Measurements from ENCODE around the gene ENTHD1. TPM values are rescaled to one million over a fixed set of nuclear protein-coding genes. Genes with fewer than 3 reads are reported as not detected.
"Not testable (repeated sequence)": the region's sequence is repeated elsewhere in the genome, so short reads cannot be mapped to it uniquely, and the experiment has no call there.

The ENTHD1 gene
- total RNA-seq, 1 donor from 2014 or later: not detected

DNA sequence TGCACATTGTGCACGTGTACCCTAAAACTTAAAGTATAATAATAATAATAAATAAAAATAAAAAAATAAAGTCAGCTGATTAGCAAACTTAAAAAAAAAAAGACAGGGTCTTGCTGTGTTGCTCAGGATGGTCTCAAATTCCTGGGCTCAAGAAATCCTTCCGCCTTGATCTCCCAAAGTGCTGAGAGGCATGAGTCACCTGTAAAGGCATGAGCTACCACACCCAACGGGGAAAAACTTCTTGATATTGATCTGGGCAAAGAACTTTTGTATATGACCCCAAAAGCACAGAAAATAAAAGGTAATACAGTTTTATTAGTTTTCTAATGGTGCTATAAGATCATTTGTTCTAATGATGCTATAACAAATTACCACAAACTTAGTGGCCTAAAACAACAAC lies 46.1 kb downstream of the ENTHD1 start:
- Histone ChIP-seq H2AFZ (replicated peaks) (no peak overlapping the region), H3K4me3 (no peak overlapping the region), H3K27me3 (peaks cover 30% of the 10 kb centered on the region), H3K9ac (no peak overlapping the region), H3K4me1 (no peaks in the 10 kb centered on the region), H4K20me1 (ENCODE audit: low read depth) (no peaks in the 10 kb centered on the region), H3K36me3 (no peaks in the 10 kb centered on the region), H3K4me2 (no peak overlapping the region), H3K9me3 (ENCODE audit: low read depth) (no peaks in the 10 kb centered on the region), H3F3A (ENCODE audit: low read depth) (no peaks in the 10 kb centered on the region), H3K27ac (no peak overlapping the region), H3K79me2 (ENCODE audit: low read depth) (no peaks in the 10 kb centered on the region)
- no peak for DNase-seq (ENCODE audit: low spot score)
- H3K4me1 Mint-ChIP-seq: no peaks in the 10 kb centered on the region
- TF ChIP-seq EZH2phosphoT487 (IDR thresholded peaks at IDR 0.05) (no peak), EZH2 (IDR thresholded peaks at IDR 0.05) (no peak), CTCF (IDR thresholded peaks at IDR 0.05) (no peak)
- H3K27me3 Mint-ChIP-seq (ENCODE audit: insufficient read depth, low read depth): no peaks in the 10 kb centered on the region
- no peak overlapping the region for H3K4me3 Mint-ChIP-seq
- no peaks in the 10 kb centered on the region for H3K9me3 Mint-ChIP-seq
- H3K27ac Mint-ChIP-seq: no peak overlapping the region
- no peaks in the 10 kb centered on the region for H3K36me3 Mint-ChIP-seq

GRCh38 chr22:39846539-39846938 lies 47.0 kb downstream of the ENTHD1 start:
- H3F3A ChIP-seq (ENCODE audit: low read depth); H2AFZ ChIP-seq (replicated peaks); H4K20me1 ChIP-seq (ENCODE audit: low read depth); H3K9me3 ChIP-seq (ENCODE audit: low read depth); H3K4me3 Mint-ChIP-seq; H3K4me1 Mint-ChIP-seq; H3K9me3 Mint-ChIP-seq; H3K27me3 Mint-ChIP-seq (ENCODE audit: insufficient read depth, low read depth); H3K36me3 Mint-ChIP-seq; DNase-seq (ENCODE audit: low spot score); H3K36me3 ChIP-seq; H3K4me1 ChIP-seq; H3K4me2 ChIP-seq; H3K4me3 ChIP-seq; H3K9ac ChIP-seq; H3K79me2 ChIP-seq (ENCODE audit: low read depth); H3K27ac Mint-ChIP-seq; H3K27ac ChIP-seq: not testable (repeated sequence)
- H3K27me3 ChIP-seq: peaks cover 25% of the 10 kb centered on the region

GRCh38 chr22:39845529-39845928 lies 48.0 kb downstream of the ENTHD1 start:
- Histone ChIP-seq H3K36me3 (no peaks in the 10 kb centered on the region), H3K4me2 (no peak overlapping the region), H4K20me1 (ENCODE audit: low read depth) (no peaks in the 10 kb centered on the region), H3K27ac (no peak overlapping the region), H3K9ac (no peak overlapping the region), H2AFZ (replicated peaks) (no peak overlapping the region), H3K9me3 (ENCODE audit: low read depth) (no peaks in the 10 kb centered on the region), H3K4me1 (no peaks in the 10 kb centered on the region), H3K79me2 (ENCODE audit: low read depth) (no peaks in the 10 kb centered on the region), H3K27me3 (peaks cover 16% of the 10 kb centered on the region), H3K4me3 (no peak overlapping the region), H3F3A (ENCODE audit: low read depth) (no peaks in the 10 kb centered on the region)
- Mint-ChIP-seq H3K27me3 (ENCODE audit: insufficient read depth, low read depth) (no peaks in the 10 kb centered on the region), H3K4me3 (no peak overlapping the region), H3K4me1 (no peaks in the 10 kb centered on the region), H3K36me3 (no peaks in the 10 kb centered on the region), H3K27ac (no peak overlapping the region), H3K9me3 (no peaks in the 10 kb centered on the region)
- TF ChIP-seq EZH2phosphoT487 (IDR thresholded peaks at IDR 0.05) (no peak), EZH2 (IDR thresholded peaks at IDR 0.05) (no peak), CTCF (IDR thresholded peaks at IDR 0.05) (no peak)
- no peak for DNase-seq (ENCODE audit: low spot score)

DNA sequence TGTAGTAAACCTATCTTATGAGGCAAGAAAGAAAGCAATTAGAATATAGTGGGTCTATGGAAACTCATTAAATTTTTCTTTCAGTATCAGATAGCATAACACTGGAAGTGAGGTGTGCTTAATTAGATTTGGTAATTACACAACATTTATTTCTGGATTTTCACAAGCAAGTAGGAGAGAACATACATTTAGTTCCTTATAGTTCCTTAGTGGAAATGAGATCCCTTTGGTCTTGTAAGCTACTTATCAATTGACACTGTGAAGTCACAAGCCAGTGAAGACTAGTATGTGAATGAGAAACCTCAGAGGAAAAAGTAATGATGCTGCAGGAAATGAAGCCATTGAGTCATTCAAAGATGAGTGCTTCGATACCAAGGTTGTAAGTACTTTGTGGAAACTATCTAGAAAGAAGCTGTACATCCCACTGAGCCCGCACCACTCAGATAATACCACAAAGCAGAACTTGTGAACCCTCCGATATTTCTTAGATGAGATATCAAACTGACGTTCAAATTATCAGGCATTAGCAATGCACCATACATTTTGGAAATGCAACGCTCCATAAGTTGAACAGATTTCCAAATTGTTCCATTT lies 53.5 kb downstream of the ENTHD1 start:
- H3K9me3 ChIP-seq (ENCODE audit: low read depth): no peaks in the 10 kb centered on the region
- no peak for TF ChIP-seq EZH2phosphoT487 (IDR thresholded peaks at IDR 0.05)
- TF ChIP-seq EZH2 (IDR thresholded peaks at IDR 0.05): no peak
- TF ChIP-seq CTCF (IDR thresholded peaks at IDR 0.05): no peak
- no peaks in the 10 kb centered on the region for H3K9me3 Mint-ChIP-seq
- H3K27me3 ChIP-seq: peaks cover 44% of the 10 kb centered on the region
- no peaks in the 10 kb centered on the region for H3K4me1 ChIP-seq
- H3K9ac ChIP-seq: no peak overlapping the region
- H3K4me3 ChIP-seq: no peak overlapping the region
- H3K4me1 Mint-ChIP-seq: no peaks in the 10 kb centered on the region
- H3K4me3 Mint-ChIP-seq: no peak overlapping the region
- DNase-seq (ENCODE audit: low spot score): no peak
- H3K27ac Mint-ChIP-seq: no peak overlapping the region
- no peaks in the 10 kb centered on the region for H3K36me3 Mint-ChIP-seq
- no peaks in the 10 kb centered on the region for H4K20me1 ChIP-seq (ENCODE audit: low read depth)
- H3K79me2 ChIP-seq (ENCODE audit: low read depth): no peaks in the 10 kb centered on the region
- H2AFZ ChIP-seq (replicated peaks): no peak overlapping the region
- no peak overlapping the region for H3K4me2 ChIP-seq
- H3K36me3 ChIP-seq: no peaks in the 10 kb centered on the region
- H3K27ac ChIP-seq: no peak overlapping the region
- no peaks in the 10 kb centered on the region for H3K27me3 Mint-ChIP-seq (ENCODE audit: insufficient read depth, low read depth)
- no peaks in the 10 kb centered on the region for H3F3A ChIP-seq (ENCODE audit: low read depth)

Measured in neural progenitor cell (in vitro differentiated cells).